ENCODE results near the gene KCNE1.

KCNE1 gene

DNA sequence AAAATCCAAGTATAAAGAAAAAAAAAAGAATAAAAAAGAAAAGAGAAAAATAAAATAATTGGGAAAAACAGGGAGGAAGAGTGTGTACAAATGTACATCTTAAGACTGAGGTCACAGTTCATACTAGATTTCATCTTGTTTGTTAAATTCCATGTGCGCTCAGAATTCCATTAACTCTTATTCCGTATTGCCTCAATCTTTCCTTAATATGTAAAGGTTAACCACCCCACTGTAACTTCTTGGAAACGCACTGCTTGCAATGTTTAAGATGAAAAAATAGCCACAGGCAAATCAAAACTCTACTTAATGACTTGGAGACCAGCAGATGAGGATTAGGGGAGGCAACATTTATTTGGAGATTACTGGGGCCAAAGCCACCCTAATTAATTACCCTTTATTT, 23.9 kb upstream of the KCNE1 start:
- no peak for DNase-seq (ENCODE audit: low read depth)

DNA sequence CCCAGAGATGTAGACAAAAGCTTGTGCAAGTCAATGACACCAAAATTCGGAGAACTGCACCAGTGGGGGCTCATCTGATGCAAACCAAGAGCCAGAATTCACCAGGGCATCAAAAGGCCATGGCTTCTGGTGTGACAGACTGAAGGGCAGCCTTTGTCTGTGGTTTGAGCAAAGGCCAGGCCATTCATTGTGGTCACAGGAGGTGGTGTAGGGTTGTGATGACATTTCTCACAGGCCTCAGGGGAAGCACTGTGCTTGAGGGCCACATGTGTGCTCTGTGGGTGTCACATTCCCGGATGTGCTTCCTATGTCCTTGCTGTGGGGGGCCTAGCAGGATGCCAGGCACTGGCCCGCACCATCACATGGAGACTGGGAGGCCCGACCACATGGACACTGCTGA, 22.5 kb upstream of the KCNE1 start:
- DNase-seq (ENCODE audit: low read depth), result peak; percentile 37

DNA sequence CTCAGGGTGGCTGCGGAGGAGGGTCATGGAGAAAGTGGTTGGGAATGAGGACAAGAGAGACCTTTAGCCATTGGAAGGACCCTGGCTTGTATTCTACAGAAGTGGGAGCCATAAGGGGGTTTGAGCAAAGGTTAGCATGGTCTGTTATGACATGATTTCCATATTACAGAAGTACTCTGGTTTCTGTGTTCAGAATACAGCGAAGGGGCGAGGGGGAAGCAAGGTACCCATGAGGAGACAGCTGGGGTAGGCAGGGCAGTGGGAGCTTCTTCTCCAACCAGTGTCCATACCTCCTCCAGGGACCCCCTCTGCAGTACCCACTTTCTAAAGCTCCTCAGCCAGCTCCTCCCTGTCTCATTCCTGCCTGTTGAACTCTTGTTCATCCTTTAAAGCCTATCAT, 21.9 kb upstream of the KCNE1 start:
- DNase-seq (ENCODE audit: low read depth), result no peak

DNA sequence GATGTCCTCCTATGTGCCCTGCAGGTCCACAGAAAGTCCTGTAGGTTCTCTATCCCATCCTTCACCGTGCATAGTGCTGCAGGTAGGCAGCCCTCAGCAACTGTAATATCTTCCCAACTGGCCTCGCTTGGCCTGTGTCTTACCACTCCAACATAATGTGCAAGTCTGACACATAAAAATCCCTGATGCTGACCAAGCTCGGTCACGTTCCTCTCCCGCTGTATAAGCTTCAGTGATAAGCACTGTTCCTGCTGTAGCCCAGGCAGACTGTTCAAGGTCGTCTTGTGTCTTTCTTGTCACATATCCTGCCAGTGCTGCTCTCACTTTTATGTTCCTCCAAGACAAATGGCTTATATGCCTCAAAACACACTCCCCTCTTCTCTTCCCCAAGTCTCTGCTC, 19.4 kb upstream of the KCNE1 start:
- no peak for DNase-seq (ENCODE audit: low read depth)

DNA sequence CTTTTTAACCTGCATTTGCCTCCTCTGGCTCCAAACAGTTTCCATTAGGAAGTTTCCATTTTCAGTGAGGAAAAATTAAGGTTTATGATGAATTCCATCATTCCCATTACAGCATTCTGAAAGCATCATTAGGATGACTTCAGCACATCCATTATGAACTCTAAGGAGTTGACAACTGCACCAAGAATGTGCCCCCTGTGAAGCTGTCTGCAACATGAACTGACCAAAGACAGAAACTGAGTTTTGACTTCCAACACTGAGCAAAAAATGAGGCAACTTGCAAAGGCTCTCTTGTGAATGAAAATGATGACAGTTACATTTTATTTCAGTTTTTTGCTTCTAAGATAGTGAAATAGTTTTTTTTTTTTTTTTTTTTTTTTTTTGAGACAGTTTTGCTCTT, 18.3 kb upstream of the KCNE1 start:
- DNase-seq (ENCODE audit: low read depth), result peak; percentile 47

DNA sequence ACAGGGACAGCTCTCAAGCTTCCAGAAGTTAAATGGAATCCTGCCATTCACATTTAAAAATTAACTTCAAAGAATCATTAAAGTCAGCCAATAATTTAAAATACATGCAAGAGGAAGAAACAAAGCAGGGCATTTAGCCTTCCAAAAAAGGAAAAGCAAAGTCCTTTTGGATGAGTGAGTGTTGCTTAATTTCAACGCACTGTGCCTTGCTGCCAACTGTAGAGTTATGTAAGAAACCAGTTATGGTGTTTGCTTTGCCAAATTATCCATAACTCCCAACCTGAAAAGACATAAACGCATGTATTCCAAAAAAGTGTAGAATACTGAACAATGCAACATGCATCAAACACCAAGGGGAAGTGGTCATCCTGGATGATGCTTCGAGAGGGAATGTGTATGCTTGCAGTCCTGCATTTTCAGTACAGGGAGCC, 16.1 kb upstream of the KCNE1 start:
- DNase-seq (ENCODE audit: low read depth), result peak; percentile 54

DNA sequence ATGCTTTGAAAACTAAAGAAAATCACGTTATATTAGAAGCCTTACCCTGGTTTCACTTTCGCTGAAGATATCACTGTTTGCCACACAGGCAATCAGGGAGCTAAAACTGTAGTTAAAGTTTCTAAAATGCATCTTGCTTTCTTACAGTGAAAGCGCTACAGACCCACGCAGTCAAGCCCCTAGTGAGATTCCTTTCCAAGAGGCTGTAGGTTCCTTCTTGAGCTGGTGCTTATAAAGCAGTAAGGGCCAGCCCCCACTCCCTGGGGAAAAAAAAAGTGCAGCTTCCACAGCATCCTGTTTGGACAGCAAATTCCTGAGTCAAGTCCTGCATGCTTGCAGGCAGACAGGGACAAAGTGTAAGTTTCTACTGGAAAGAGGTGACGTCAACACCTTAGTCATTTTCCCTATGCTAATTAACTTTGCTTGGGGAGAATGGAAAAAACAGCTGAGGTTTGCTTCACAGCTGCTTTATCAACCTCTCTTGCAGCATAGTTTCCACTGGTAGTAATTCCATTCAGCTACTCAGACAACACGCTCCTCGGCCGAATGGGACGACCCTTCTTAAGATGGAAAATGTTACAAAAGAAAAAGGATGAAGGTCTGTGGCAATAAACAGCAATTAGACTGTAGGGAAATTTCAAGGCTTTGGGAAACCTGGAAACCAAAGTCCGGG, 14.7 kb upstream of the KCNE1 start:
- DNase-seq (ENCODE audit: low read depth), result peak; percentile 99

DNA sequence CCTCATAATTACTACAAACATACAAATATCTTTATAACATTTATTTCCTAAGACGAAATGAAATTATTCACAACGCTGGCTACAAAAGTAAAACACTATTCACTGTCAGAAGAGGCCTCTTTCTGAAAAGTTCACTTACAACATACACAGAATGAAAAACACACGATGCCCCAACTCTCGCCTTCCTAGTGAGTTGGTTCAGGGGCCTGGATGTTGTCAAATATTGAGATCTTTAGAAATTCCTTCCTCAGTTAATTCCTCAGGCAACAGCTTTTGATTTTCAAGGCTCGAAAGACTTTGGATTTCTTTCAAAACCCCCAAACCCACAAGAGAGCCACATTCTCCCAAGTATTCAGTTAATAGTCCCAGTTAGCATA, 14.2 kb upstream of the KCNE1 start:
- DNase-seq (ENCODE audit: low read depth), result peak; percentile 38

DNA sequence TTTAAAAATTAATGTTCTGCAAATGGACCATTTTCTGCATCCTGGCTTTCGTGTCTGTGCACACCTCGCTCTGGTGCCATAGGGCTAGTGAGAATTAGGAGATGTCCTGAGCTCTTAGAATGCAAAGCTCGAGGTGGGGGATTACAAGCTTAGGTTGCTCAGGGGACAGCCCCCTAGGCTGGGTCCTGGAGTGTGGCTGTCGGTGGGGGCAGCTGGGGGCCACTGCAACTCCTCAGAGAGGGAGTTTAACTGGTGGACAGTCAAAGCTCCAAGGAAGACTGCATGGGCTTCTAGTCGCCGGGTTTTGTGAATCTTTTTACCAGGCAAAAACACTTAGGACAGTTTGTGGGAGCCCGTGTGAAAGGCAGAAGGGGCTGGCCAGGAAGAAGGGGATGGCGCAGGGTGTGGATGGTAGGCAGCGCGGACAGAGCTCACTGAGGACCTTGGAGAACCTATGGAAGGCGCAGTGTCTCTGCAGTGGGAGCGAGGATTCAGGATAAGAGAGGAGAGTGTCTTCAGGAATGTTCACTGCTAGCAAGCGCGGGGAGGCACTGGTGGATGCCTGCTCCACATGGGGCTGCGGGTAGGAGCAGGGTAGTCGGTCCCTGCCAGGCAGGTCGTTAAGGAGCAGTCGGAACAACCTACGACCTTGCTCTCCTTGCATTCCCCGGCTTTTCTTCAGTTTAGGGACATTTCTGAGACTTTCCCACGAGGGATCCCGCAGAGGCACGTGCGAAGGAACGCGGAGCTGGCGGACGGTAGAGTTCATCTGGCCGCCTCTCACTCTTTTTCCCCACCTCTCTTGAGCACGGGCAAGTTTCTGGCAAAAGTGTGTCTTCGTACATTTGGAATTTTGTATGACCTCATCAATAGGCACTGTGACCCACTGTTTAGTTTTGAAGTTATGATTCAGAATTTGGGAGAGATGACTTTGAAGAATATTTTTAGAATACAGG, 12.9 kb upstream of the KCNE1 start:
- peak; percentile 68 for DNase-seq (ENCODE audit: low read depth)

DNA sequence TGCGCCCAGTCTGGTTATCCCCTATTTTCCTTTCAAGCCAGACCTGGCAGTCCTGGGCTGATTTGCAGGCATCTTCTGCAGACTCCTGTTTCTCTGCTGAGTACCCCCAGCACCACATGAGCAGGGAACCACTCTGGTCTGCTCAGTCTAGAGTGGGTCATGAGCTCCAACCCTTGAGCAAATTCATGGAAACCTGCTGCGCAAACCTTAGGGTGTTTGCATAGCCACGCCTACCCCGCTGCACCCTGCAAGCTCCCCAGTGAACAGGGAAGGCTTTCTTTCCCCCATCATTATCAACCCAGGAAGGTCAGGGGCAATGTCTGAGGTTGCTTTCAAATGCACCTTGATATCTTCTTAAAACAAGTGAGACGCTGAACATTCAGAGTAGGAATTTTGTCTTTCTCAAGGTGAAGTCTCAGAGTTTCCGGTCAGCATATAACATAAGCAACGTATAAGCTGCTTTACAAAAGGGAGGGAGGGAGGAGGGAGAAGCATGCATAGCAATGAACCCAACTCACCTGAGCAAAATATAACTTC, 11.1 kb upstream of the KCNE1 start:
- no peak for DNase-seq (ENCODE audit: low read depth)

DNA sequence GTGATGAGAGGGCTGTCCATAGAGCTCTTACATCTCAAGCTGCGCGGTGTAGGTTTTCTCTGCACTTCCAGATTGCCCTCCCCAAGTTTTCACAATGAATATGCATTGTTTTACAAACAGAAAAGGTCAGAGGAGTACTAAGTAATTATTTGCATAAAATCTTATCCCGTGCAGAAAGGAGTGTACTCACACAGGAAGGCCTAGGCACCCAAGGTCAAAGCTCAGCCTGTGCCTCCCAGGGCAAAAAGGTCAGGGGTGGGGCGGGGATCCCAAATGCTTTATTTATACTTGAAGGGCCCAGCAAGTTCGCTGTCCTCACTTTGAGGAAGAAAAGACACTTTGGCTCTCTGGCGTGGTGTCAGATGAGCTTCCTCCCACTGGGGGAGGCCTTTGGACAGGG, 10.3 kb upstream of the KCNE1 start:
- DNase-seq (ENCODE audit: low read depth), result no peak

DNA sequence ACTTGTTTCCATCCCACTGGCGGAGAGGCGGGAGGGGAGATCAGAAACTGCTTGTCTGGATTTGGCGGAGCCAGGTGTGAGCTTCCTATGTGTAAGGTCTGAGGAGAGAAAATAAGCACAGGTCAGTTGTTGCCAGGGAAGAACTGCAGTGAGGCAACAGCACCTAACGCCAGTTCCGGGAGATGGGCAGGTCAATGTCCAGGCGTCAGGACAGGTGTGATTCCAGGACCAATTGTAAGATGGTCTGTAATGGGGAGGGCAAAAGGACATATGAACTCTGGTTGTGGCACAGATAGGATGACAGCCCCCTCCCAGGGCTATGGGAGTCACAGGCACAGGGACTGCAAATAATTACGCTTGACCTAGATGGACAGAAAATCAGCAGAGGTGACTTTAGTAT, 9.6 kb upstream of the KCNE1 start:
- no peak for DNase-seq (ENCODE audit: low read depth)

DNA sequence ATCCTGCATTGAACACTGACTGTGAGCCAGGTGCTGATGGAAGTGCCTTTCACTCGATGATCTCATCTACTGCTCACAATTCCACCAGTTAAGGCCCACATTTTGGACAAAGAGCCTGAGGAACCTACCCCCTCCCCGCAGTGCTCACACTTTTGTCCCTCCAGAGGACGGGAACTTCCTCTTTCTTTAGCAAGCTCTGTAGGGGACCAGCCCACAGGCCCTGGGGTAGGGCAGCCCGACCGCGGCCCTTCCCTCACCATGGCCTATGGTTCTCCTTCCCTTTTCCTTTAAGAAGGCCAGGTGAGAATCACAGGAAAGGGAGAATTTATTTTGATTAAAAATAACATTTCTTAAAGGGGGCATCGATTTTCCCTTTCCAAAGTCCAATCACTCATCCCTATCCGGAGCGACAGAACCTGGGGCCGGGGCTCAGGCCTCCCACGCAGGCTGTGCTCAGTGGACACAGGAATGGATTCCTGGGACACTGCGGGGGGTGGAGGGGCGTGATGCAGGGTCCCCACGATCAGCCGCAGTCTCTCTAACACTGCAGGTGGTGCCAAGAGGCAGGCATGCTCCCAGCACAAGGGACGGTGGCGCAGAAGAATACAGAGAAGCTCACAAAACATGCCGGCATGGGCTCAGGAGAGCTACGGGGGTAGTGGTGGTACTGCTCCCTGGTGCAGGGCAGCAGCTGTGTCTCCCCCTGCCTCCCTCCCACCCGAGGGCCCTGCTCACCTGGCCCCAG, 8.9 kb upstream of the KCNE1 start:
- DNase-seq (ENCODE audit: low read depth), result no peak

DNA sequence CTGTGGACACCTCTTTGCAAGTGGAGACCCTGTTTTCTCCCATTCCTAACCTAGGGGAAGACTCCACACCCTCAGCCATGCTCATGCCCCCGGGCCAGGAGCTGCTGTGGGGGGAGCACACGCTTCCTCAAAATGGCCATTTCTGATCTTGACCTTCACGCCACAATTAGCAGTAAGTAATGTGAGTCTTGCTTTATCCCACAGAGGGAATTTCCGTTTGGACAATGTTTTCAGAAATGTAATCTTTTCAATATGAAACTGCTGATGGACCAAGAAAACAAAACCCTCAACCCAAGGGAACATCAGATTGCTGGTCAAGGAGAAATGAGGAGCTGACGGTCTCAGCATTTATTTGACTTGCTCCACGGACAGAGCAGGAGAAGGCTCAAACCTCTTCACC, 8.3 kb upstream of the KCNE1 start:
- DNase-seq (ENCODE audit: low read depth), result no peak

DNA sequence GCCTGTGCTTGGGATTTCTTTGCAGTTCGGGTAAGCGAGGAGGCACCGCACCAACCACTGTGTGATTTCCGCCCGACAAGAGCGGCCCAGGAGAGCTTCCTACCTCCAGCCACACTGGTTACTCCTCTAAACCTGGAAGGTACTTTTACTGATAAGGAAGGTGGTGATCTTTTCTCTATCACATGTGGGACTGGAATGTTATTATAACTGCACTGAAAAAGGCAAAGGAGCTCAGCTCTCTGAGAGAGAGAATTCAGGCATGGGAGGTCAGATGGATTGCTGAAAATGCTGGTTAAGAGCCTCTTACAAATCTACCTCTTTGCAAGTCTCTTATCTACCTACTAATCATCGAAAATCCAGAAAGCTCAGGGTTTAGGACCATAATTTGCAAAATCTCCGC, 7.7 kb upstream of the KCNE1 start:
- no peak for DNase-seq (ENCODE audit: low read depth)

DNA sequence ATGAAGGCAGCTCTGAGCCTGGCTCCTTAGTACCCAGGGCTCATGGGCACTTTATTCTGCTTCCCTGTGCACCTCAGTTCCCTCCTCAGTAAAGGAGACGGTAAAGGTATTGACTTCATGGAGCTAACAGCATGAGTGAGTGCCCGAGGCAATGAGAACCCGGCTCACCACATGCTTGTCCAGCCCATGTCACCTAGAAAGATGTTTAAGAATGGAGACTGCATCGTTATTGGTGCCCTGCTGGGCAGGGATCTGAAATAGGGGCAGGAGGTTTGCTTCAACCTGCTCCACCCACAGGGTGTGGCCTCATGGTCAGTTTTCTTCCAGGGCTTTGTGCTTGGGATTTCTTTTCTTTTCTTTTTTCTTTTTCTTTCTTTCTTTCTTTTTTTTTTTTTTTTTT, 7.0 kb upstream of the KCNE1 start:
- no peak for DNase-seq (ENCODE audit: low read depth)

DNA sequence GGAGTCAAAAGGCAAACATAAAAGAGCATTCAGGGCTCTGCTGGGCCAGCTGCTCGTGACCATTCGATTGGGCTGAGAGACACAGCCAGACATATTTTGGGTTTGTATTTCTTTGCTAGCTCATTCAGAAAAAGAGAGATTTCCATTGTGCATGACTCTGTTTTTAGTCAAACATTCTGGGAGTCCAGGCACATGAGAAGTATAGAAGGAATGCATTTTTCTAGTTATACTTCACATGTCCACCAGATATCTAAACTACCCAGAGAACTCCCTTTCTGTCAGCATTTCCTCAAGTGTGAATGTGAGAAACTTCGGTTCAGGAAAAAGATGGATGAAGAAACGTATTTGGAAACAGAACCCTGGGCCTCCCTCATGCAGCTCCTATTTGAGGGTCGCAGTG, 6.3 kb upstream of the KCNE1 start:
- DNase-seq (ENCODE audit: low read depth), result no peak

DNA sequence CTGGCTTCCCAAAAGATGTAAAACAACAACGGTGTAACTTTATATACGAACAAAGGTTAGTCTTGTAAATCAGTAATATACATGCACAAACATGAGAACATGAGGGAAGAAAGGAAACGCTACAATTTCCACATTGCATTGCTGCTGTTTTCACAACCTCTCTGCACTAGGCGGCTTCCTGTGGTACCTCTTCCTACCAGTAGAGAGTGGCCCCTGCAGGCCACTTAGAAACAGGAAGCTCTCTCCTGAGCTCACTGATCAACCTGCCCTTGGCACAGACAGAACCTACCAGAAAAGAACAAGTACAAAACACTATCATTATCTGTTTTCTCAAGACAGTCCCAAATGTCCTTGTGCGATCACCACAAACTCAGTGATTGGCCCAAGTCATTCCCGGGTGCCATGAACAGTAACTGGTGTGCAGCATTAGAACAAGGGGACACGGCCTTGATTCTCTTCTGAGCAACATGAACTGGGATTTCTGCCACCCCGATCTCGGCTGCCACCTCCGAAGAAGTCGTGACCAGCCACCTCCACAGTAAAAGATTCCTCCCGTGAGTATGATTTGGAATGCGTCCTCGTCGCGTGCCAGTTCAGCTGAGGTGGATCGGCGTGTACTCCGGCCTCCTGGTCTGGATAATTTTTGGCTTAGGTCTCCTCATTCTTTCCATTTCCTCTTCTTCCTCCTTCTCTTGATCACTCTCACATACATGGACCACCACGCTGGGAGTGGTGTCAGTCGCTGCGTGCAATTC, 5.7 kb upstream of the KCNE1 start:
- peak; percentile 37 for DNase-seq (ENCODE audit: low read depth)

DNA sequence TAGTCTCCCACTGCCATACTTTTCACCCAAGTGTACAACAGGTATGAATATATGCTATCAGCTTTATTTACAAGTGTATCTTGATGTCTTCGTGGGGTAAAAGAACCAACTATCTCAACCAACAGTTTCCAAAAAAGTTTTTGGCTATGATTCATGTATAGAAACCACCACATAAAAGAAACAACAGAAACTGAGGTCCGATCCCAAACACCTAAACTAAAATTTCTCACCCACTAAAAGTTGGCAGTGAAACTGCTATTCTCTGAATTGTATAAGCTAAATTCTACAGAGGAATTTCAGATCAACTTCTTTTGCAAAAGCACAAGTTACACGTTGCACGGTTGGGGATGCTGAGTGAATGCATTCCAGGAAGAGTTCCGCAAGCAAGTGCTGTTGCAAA, 5.0 kb upstream of the KCNE1 start:
- no peak for DNase-seq (ENCODE audit: low read depth)

DNA sequence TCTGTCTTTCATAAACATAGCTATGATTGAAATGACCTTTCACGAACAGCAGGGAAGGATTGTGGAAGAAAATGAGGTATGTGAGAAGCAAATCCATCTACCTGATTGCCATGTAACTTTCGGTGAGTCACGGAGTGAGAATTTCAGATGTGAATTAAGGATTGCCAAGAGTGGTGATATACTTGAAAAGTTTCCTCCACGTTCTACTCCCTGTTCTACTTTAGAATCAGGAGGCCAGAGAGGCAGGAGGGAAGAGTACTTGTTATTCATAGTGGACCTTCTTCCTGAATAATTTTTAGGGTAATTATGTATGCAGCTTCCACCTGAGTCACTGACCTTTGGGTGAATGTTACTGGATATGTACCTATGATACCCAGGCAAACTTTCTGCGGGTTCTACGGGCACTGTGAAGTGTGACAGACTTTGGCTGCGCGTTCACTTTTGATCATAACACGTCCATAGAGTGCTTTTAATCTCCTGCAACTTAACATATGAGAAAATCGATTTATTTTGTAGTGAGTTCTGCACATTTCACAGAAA, 2.6 kb upstream of the KCNE1 start:
- no peak for DNase-seq (ENCODE audit: low read depth)

DNA sequence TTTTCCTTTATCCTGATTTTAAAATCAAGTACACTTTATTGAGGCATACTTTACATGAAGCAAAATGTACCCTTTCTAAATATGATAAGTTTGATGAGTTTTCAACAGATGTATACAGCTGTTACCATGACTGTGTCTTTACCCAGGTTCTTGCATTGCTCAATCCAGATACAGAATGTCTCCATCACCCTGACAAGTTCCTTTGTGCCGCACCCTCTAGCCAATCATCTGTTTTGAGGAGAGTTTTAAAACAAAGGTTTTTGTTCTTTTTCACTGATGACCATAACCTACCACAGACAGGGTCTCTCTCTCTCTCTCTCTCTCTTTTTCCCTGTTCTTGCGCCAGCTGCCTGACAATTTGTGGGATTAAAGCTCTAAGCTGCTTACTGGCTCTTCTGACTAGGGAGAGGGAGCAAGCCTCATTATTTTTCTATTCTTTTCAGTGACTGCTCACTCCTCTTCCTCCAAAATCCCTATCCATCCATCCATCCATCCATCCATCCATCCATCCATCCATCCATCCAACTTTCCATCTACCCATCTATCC, 1.2 kb upstream of the KCNE1 start:
- DNase-seq (ENCODE audit: low read depth), result no peak

All from ELR (cell line).